Measurements from ENCODE around the gene TENT5A. TPM values are rescaled to one million over a fixed set of nuclear protein-coding genes. Genes with fewer than 3 reads are reported as not detected.

TENT5A gene
- total RNA-seq, 1 experiment from 2014 or later: 5.6 TPM

DNA sequence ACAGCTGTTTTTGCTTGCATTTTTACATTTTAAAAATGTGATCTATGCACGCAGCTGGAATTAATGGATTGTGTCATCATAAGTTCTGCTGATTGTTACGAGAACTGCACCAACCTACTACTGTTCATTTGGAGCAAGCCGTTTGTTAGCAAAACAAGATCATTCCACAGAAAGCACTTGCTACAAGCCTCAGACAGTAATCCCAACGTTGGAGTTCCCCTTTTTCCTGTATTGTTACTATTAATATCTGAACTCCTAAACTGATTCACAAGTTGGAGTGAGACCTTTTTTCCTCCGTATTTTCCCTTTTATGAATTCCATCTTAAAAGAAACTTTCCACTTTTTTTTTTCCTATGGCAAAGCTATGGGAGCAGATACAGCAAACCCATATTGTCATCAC, 3.5 kb downstream of the TENT5A start:
- Histone ChIP-seq H2AFZ (ENCODE audit: low read length) (no peak overlapping the region), H4K20me1 (ENCODE audit: low read length) (peaks cover 13% of the 10 kb centered on the region), H3F3A (ENCODE audit: low read length, unreplicated experiment) (no peaks in the 10 kb centered on the region), H3K9me2 (replicated peaks; ENCODE audit: low read length) (no peaks in the 10 kb centered on the region), H3K9me3 (ENCODE audit: low read length) (no peaks in the 10 kb centered on the region), H3K27ac (ENCODE audit: low read length) (no peak overlapping the region), H3K27me3 (ENCODE audit: low read length) (no peaks in the 10 kb centered on the region), H3K9ac (ENCODE audit: low read length) (no peak overlapping the region), H3K4me3 (ENCODE audit: low read length) (peak overlapping the region; percentile 77; the same call in 1 of the 2 replicates), H3K36me3 (ENCODE audit: low read depth, low read length) (peaks cover 14% of the 10 kb centered on the region), H3K4me2 (ENCODE audit: low read length) (peak overlapping the region; percentile 97), H3K79me2 (ENCODE audit: low read length) (peaks cover 53% of the 10 kb centered on the region), H3K4me1 (ENCODE audit: insufficient read depth, low read length) (peaks cover 15% of the 10 kb centered on the region)
- POLR2A ChIA-PET (ENCODE audit: unreplicated experiment): no interaction called here
- CTCF ChIA-PET: no interaction called here
- DNase-seq (no peak), ATAC-seq (no peak)
- BruUV-seq (replicated peaks): no TSS peak
- intact Hi-C loops (cut with micrococcal nuclease): no loop called here
- TF ChIP-seq EZH2phosphoT487 (IDR thresholded peaks at IDR 0.05; ENCODE audit: borderline replicate concordance, low read length): no peak

DNA sequence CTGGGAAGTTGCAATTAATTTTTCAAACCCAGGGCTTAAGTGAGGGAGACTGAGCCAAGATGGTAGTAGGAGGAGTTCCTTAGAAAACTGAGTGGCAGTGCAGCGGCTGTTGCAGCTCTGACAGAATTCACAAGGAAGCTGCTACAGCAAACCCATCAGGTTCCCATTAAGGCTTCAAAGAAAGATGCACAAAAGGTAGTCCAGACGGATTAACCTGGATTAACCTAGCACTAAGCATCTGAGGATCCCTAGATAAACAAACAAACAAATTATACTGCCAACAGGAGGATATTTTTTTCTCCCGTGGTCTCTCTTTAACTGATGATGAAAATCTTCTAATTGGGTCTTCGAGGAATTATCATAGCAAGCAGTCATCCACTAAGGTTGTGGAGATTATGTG, 5.2 kb downstream of the TENT5A start:
- TF ChIP-seq EZH2 (IDR thresholded peaks at IDR 0.05; ENCODE audit: low read length, unreplicated experiment) (no peak), EZH2phosphoT487 (IDR thresholded peaks at IDR 0.05; ENCODE audit: borderline replicate concordance, low read length) (no peak)
- TF ChIP-seq, protein P1, sequence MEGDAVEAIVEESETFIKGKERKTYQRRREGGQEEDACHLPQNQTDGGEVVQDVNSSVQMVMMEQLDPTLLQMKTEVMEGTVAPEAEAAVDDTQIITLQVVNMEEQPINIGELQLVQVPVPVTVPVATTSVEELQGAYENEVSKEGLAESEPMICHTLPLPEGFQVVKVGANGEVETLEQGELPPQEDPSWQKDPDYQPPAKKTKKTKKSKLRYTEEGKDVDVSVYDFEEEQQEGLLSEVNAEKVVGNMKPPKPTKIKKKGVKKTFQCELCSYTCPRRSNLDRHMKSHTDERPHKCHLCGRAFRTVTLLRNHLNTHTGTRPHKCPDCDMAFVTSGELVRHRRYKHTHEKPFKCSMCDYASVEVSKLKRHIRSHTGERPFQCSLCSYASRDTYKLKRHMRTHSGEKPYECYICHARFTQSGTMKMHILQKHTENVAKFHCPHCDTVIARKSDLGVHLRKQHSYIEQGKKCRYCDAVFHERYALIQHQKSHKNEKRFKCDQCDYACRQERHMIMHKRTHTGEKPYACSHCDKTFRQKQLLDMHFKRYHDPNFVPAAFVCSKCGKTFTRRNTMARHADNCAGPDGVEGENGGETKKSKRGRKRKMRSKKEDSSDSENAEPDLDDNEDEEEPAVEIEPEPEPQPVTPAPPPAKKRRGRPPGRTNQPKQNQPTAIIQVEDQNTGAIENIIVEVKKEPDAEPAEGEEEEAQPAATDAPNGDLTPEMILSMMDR (conservative IDR thresholded peaks at IDR 0.05; ENCODE audit: low read depth, low read length): no peak
- no peaks in the 10 kb centered on the region for H3K27me3 ChIP-seq (ENCODE audit: low read length)
- H4K20me1 ChIP-seq (ENCODE audit: low read length): peaks cover 13% of the 10 kb centered on the region
- no peak overlapping the region for H2AFZ ChIP-seq (ENCODE audit: low read length)
- DNase-seq: no peak
- H3K36me3 ChIP-seq (ENCODE audit: low read depth, low read length): peaks cover 14% of the 10 kb centered on the region
- peaks cover 19% of the 10 kb centered on the region for H3K4me1 ChIP-seq (ENCODE audit: insufficient read depth, low read length)
- intact Hi-C loops (cut with micrococcal nuclease): no loop called here
- no peak overlapping the region for H3K27ac ChIP-seq (ENCODE audit: low read length)
- no TSS peak for BruUV-seq (replicated peaks)
- H3K4me2 ChIP-seq (ENCODE audit: low read length): no peak overlapping the region
- ChIA-PET CTCF (no interaction called here), POLR2A (ENCODE audit: unreplicated experiment) (no interaction called here)
- H3F3A ChIP-seq (ENCODE audit: low read length, unreplicated experiment): no peaks in the 10 kb centered on the region
- H3K4me3 ChIP-seq (ENCODE audit: low read length): no peak overlapping the region
- no peaks in the 10 kb centered on the region for H3K9me2 ChIP-seq (replicated peaks; ENCODE audit: low read length)
- no peaks in the 10 kb centered on the region for H3K9me3 ChIP-seq (ENCODE audit: low read length)
- H3K9ac ChIP-seq (ENCODE audit: low read length): no peak overlapping the region
- ATAC-seq: no peak
- peaks cover 51% of the 10 kb centered on the region for H3K79me2 ChIP-seq (ENCODE audit: low read length)

DNA sequence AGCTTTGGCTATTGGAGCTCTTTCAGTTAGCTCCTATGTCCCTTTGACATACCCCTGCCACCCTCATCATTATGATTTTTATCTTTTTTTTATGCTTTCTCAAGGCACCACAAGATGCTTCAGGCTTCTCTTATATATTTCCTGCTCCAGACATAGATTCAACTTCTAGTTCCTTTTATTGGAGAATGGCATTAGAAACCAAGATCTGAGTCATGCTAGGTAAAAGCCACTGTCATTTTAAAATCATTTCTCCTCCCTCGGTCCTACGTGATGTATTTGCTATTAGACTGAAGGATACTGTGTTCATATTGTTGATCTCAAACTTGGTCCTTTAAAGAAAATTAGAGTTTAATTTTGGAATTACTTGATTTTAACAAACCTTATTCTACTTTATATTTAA, 8.3 kb downstream of the TENT5A start:
- Histone ChIP-seq H3K27me3 (ENCODE audit: low read length) (no peaks in the 10 kb centered on the region), H3K4me3 (ENCODE audit: low read length) (no peak overlapping the region), H3F3A (ENCODE audit: low read length, unreplicated experiment) (no peaks in the 10 kb centered on the region), H3K9me2 (replicated peaks; ENCODE audit: low read length) (no peaks in the 10 kb centered on the region), H4K20me1 (ENCODE audit: low read length) (no peaks in the 10 kb centered on the region), H3K27ac (ENCODE audit: low read length) (no peak overlapping the region), H3K79me2 (ENCODE audit: low read length) (peaks cover 19% of the 10 kb centered on the region), H3K4me1 (ENCODE audit: insufficient read depth, low read length) (peaks cover 8% of the 10 kb centered on the region), H3K4me2 (ENCODE audit: low read length) (no peak overlapping the region), H3K36me3 (ENCODE audit: low read depth, low read length) (peaks cover 11% of the 10 kb centered on the region), H2AFZ (ENCODE audit: low read length) (no peak overlapping the region), H3K9me3 (ENCODE audit: low read length) (no peaks in the 10 kb centered on the region), H3K9ac (ENCODE audit: low read length) (no peak overlapping the region)
- ChIA-PET CTCF (no interaction called here), POLR2A (ENCODE audit: unreplicated experiment) (no interaction called here)
- BruUV-seq (replicated peaks): no TSS peak
- ATAC-seq: 0 out of 2 replicates have a peak, but pooled peaks have one; percentile 15
- DNase-seq: peak; percentile 31
- intact Hi-C loops (cut with micrococcal nuclease): no loop called here
- TF ChIP-seq EZH2 (IDR thresholded peaks at IDR 0.05; ENCODE audit: low read length, unreplicated experiment) (no peak), EZH2phosphoT487 (IDR thresholded peaks at IDR 0.05; ENCODE audit: borderline replicate concordance, low read length) (no peak)
- TF ChIP-seq, protein P1 (conservative IDR thresholded peaks at IDR 0.05; ENCODE audit: low read depth, low read length): no peak

Measured in PC-3 (cell line).